ENCODE results near the gene CBLB.

GRCh38 chr3:105656651-105657504 is 211.9 kb downstream of the CBLB start:
- TF ChIP-seq, protein P1, sequence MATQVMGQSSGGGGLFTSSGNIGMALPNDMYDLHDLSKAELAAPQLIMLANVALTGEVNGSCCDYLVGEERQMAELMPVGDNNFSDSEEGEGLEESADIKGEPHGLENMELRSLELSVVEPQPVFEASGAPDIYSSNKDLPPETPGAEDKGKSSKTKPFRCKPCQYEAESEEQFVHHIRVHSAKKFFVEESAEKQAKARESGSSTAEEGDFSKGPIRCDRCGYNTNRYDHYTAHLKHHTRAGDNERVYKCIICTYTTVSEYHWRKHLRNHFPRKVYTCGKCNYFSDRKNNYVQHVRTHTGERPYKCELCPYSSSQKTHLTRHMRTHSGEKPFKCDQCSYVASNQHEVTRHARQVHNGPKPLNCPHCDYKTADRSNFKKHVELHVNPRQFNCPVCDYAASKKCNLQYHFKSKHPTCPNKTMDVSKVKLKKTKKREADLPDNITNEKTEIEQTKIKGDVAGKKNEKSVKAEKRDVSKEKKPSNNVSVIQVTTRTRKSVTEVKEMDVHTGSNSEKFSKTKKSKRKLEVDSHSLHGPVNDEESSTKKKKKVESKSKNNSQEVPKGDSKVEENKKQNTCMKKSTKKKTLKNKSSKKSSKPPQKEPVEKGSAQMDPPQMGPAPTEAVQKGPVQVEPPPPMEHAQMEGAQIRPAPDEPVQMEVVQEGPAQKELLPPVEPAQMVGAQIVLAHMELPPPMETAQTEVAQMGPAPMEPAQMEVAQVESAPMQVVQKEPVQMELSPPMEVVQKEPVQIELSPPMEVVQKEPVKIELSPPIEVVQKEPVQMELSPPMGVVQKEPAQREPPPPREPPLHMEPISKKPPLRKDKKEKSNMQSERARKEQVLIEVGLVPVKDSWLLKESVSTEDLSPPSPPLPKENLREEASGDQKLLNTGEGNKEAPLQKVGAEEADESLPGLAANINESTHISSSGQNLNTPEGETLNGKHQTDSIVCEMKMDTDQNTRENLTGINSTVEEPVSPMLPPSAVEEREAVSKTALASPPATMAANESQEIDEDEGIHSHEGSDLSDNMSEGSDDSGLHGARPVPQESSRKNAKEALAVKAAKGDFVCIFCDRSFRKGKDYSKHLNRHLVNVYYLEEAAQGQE (IDR thresholded peaks at IDR 0.05; ENCODE audit: insufficient read depth in 1 of 2, low read depth in 2 of 2, low read length in 2 of 2): no peak
- no peak for TF ChIP-seq TAF1 (IDR thresholded peaks at IDR 0.05; ENCODE audit: borderline replicate concordance, insufficient read depth, low read length)
- no peak for TF ChIP-seq SIN3A (IDR thresholded peaks at IDR 0.05; ENCODE audit: borderline replicate concordance, insufficient read depth, low read length)
- no peak for TF ChIP-seq POLR2AphosphoS5 (IDR thresholded peaks at IDR 0.05; ENCODE audit: low read depth, low read length)
